Fibroblast of lung (primary cell): ENCODE measurements around the gene SPSB1. TPM values are rescaled to one million over a fixed set of nuclear protein-coding genes. Genes with fewer than 3 reads are reported as not detected.

Experiments
- DNase-seq, 2 donors: peaks; one replicate each; pipeline versions ENCODE4 v3.0.0 to v3.0.0-alpha.2; 2010; ENCODE audit warnings: low read depth in 2 of 2
- H2AFZ ChIP-seq: 2 replicates; pipeline ENCODE4 v1.5.1; 2012; ENCODE audit warnings: low read length, control low read depth, inconsistent platforms
- H3K27ac ChIP-seq: 2 replicates; pipeline ENCODE4 v1.5.1; 2011; ENCODE audit warnings: low read length, control low read depth; ENCODE audit not compliant: insufficient read depth
- H3K27me3 ChIP-seq: 2 replicates; pipeline ENCODE4 v1.5.1; 2011; ENCODE audit warnings: mild to moderate bottlenecking, low read length; ENCODE audit not compliant: control insufficient read depth, insufficient read depth
- H3K36me3 ChIP-seq: 2 replicates; pipeline ENCODE4 v1.5.1; 2011; ENCODE audit warnings: low read length; ENCODE audit not compliant: control insufficient read depth, insufficient read depth
- H3K4me1 ChIP-seq: 2 replicates; pipeline ENCODE4 v1.5.1; 2011; ENCODE audit warnings: low read length; ENCODE audit not compliant: control insufficient read depth, insufficient read depth; ENCODE audit errors: extremely low read depth
- H3K4me2 ChIP-seq: 2 replicates; pipeline ENCODE4 v1.5.1; 2011; ENCODE audit warnings: low read length, control low read depth; ENCODE audit not compliant: insufficient read depth; ENCODE audit errors: extremely low read depth
- H3K4me3 ChIP-seq, 4 experiments: fragments of 200-600 bp in 1 of 4; sonication (generic) in 1 of 4; replicated peaks in 1 of 4; 2 replicates each; pipeline ENCODE4 v1.5.1; 2011 to 2016; ENCODE audit warnings: low read length in 4 of 4, low read depth in 3 of 4, mild to moderate bottlenecking in 3 of 4, control low read depth in 2 of 4, inconsistent platforms in 1 of 4, mixed read lengths in 1 of 4; ENCODE audit not compliant: insufficient read depth in 1 of 4; ENCODE audit errors: control extremely low read depth in 1 of 4
- H3K79me2 ChIP-seq: 2 replicates; pipeline ENCODE4 v1.5.1; 2012; ENCODE audit warnings: mild to moderate bottlenecking, low read length, inconsistent platforms; ENCODE audit not compliant: control insufficient read depth, insufficient read depth
- H3K9ac ChIP-seq: 2 replicates; pipeline ENCODE4 v1.5.1; 2011; ENCODE audit warnings: mild to moderate bottlenecking, low read length, control low read depth; ENCODE audit not compliant: insufficient read depth
- H3K9me3 ChIP-seq: 2 replicates; pipeline ENCODE4 v1.5.1; 2012; ENCODE audit warnings: low read depth, low read length; ENCODE audit not compliant: control insufficient read depth, insufficient read depth
- H4K20me1 ChIP-seq: 2 replicates; pipeline ENCODE4 v1.5.1; 2011; ENCODE audit warnings: low read length; ENCODE audit not compliant: control insufficient read depth, insufficient read depth; ENCODE audit errors: extremely low read depth
- CTCF ChIP-seq, 2 donors: IDR thresholded peaks in 1 of 2; conservative IDR thresholded peaks in 1 of 2; 1 replicate in 1 of 2; 2 replicates in 1 of 2; pipeline ENCODE4 v1.5.1; 2011 to 2012; ENCODE audit warnings: low read length in 2 of 2, control low read depth in 1 of 2, inconsistent platforms in 1 of 2, low read depth in 1 of 2, mild to moderate bottlenecking in 1 of 2
- EZH2 ChIP-seq: IDR thresholded peaks from 2 replicates; pipeline ENCODE4 v1.5.1; 2012; ENCODE audit warnings: low read length, control low read depth, mild to moderate bottlenecking; ENCODE audit errors: missing control alignments
- polyA plus RNA-seq, 2 donors: library from polyadenylated mRNA; depleted of rRNA in 1 of 2; stranded (reverse) in 1 of 2; unstranded in 1 of 2; fragments of >200 nt; gene quantifications; 2 replicates each; pipeline ENCODE4 v1.2.1, GENCODE V29; 2011 to 2012; ENCODE audit warnings: missing spikeins in 1 of 2
- total RNA-seq: library from RNA; depleted of rRNA; stranded (reverse); fragments of >200 nt; gene quantifications from 2 replicates; pipeline ENCODE4 v1.2.1, GENCODE V29; 2014

The SPSB1 gene
- total and polyA plus RNA-seq, 2 donors (not counting 1 experiment from before 2014, with no cell fraction given) = 14.3 to 20.6 TPM

- no peaks in the 10 kb centered on the region for H3K79me2 ChIP-seq
- H3K4me1 ChIP-seq = peaks cover 10% of the 10 kb centered on the region
- H2AFZ ChIP-seq = no peak overlapping the region
- no peak overlapping the region for H3K4me2 ChIP-seq
- peaks cover 6% of the 10 kb centered on the region for H3K36me3 ChIP-seq
- H3K9ac ChIP-seq = no peak overlapping the region
- no peaks in the 10 kb centered on the region for H4K20me1 ChIP-seq
- H3K27me3 ChIP-seq = no peaks in the 10 kb centered on the region
- H3K4me3 ChIP-seq = no peak overlapping the region
- no peaks in the 10 kb centered on the region for H3K9me3 ChIP-seq
- DNase-seq = no peak
- no peak overlapping the region for H3K27ac ChIP-seq
- TF ChIP-seq CTCF (conservative IDR thresholded peaks at IDR 0.05 in 1 of 2, IDR thresholded peaks at IDR 0.05 in 1 of 2; ENCODE audit: low read depth in 1 of 2, low read length in 2 of 2) (no peak), EZH2 (no peak)
Measured at GRCh38 chr1:9373619-9374018, 80.9 kb downstream of the SPSB1 start.

GRCh38 chr1:9374748-9375341, 82.2 kb downstream of the SPSB1 start:
- H3K9me3 ChIP-seq = no peaks in the 10 kb centered on the region
- H4K20me1 ChIP-seq = no peaks in the 10 kb centered on the region
- peaks cover 5% of the 10 kb centered on the region for H3K36me3 ChIP-seq
- H3K4me1 ChIP-seq = peaks cover 10% of the 10 kb centered on the region
- H2AFZ ChIP-seq = no peak overlapping the region
- no peaks in the 10 kb centered on the region for H3K27me3 ChIP-seq
- H3K27ac ChIP-seq = no peak overlapping the region
- no peak overlapping the region for H3K4me3 ChIP-seq
- no peak for DNase-seq
- H3K9ac ChIP-seq = no peak overlapping the region
- no peak overlapping the region for H3K4me2 ChIP-seq
- no peaks in the 10 kb centered on the region for H3K79me2 ChIP-seq
- TF ChIP-seq EZH2 (no peak), CTCF (conservative IDR thresholded peaks at IDR 0.05 in 1 of 2, IDR thresholded peaks at IDR 0.05 in 1 of 2; ENCODE audit: low read depth in 1 of 2, low read length in 2 of 2) (no peak)

GRCh38 chr1:9375912-9376311, 83.2 kb downstream of the SPSB1 start:
- H3K4me1 ChIP-seq = peaks cover 10% of the 10 kb centered on the region
- peaks cover 3% of the 10 kb centered on the region for H3K27me3 ChIP-seq

More at GRCh38 chr1:9375912-9376311, 83.2 kb downstream of the SPSB1 start:
- Histone ChIP-seq H3K9ac (no peak overlapping the region), H3K79me2 (no peaks in the 10 kb centered on the region), H3K4me2 (no peak overlapping the region), H3K36me3 (peaks cover 3% of the 10 kb centered on the region), H3K9me3 (no peaks in the 10 kb centered on the region), H3K27ac (no peak overlapping the region), H3K4me3 (no peak overlapping the region), H2AFZ (no peak overlapping the region), H4K20me1 (no peaks in the 10 kb centered on the region)
- peak in 1 of 2 donors; percentile 57 for DNase-seq
- no peak for TF ChIP-seq CTCF (conservative IDR thresholded peaks at IDR 0.05 in 1 of 2, IDR thresholded peaks at IDR 0.05 in 1 of 2; ENCODE audit: low read depth in 1 of 2, low read length in 2 of 2)
- no peak for TF ChIP-seq EZH2
